ENCODE results near the gene ETV6. TPM values are rescaled to one million over a fixed set of nuclear protein-coding genes. Genes with fewer than 3 reads are reported as not detected.

The ETV6 gene
- polyA plus RNA-seq, 1 donor (not counting 4 experiments of a cell fraction or from before 2014, with no cell fraction given) = 5.3 TPM

DNA sequence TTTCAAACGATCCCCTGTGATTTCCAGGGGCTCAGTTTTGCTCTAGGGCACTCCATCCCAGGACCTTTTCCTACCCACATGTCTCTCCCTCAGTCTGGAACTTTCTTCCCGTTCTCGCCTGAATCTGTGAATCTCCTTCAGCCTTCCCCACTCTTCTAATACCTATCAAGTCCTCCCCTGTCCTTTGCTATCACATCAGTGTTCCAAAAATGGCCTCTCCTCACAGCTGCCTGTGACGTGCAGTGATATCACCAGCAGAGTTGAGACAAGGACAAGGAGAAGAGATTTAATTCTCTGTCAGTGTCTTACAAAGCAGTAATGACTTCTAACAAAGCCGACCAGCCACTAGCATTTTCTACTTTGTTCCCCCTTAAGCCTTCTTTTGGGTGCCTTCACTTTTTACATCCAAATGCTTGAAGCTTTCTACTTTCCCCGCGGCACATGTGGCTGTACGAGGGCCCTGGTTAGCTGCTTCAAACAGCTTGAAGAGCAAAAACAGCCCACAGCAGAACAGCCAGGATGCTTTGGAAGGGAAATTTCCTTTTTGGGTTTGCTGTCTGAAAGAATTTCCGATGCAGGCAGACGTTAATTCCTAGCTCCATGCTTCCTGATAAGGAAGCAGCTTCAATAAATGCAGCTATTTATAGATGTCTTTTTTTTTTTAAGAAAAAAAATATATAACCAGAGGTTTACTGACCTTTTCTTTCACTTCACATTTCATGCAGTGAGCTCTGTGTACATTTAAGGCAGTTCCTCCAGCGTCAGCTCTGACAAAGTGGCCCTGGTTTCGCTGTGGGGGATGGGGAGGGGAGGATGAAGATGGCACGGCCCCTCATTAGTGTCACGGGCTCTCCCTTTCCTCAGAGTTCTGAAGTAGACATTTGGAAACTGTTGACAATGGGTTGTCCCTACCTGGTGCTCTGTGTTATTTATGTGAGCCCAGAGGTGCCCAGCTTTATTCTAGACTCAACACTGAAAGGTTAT is 109.3 kb downstream of the ETV6 start:
- DNase-seq (ENCODE audit: low read depth, low spot score) (no peak), FAIRE-seq (no peak)
- no peak overlapping the region for H3K4me2 ChIP-seq (ENCODE audit: control insufficient read depth, extremely low read depth, insufficient read depth, low read depth, low read length)
- no peaks in the 10 kb centered on the region for H3K79me2 ChIP-seq (ENCODE audit: control insufficient read depth, insufficient read depth, low read length)
- H3K36me3 ChIP-seq (ENCODE audit: control insufficient read depth in 2 of 2, extremely low read depth in 1 of 2, insufficient read depth in 2 of 2, low read length in 2 of 2) = peaks cover 0 to 1% of the 10 kb centered on the region in 2 experiments
- no peak for TF ChIP-seq EZH2 (IDR thresholded peaks at IDR 0.05; ENCODE audit: low read length)
- TF ChIP-seq, protein P1, sequence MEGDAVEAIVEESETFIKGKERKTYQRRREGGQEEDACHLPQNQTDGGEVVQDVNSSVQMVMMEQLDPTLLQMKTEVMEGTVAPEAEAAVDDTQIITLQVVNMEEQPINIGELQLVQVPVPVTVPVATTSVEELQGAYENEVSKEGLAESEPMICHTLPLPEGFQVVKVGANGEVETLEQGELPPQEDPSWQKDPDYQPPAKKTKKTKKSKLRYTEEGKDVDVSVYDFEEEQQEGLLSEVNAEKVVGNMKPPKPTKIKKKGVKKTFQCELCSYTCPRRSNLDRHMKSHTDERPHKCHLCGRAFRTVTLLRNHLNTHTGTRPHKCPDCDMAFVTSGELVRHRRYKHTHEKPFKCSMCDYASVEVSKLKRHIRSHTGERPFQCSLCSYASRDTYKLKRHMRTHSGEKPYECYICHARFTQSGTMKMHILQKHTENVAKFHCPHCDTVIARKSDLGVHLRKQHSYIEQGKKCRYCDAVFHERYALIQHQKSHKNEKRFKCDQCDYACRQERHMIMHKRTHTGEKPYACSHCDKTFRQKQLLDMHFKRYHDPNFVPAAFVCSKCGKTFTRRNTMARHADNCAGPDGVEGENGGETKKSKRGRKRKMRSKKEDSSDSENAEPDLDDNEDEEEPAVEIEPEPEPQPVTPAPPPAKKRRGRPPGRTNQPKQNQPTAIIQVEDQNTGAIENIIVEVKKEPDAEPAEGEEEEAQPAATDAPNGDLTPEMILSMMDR (optimal IDR thresholded peaks at IDR 0.05 in 1 of 3, IDR thresholded peaks at IDR 0.05 in 1 of 3, conservative IDR thresholded peaks at IDR 0.05 in 1 of 3; ENCODE audit: extremely low read depth in 1 of 3, insufficient read depth in 2 of 3, low read length in 3 of 3) = no peak
- no peaks in the 10 kb centered on the region for H3K9me3 ChIP-seq (ENCODE audit: control insufficient read depth, low read depth, low read length)
- H3K4me3 ChIP-seq (ENCODE audit: control insufficient read depth in 2 of 3, extremely low read depth in 1 of 3, insufficient read depth in 2 of 3, low read depth in 1 of 3, low read length in 3 of 3) = no peak overlapping the region
- H2AFZ ChIP-seq (ENCODE audit: control insufficient read depth, low read length) = no peak overlapping the region
- H3K4me1 ChIP-seq (ENCODE audit: control insufficient read depth, extremely low read depth, insufficient read depth, low read length) = no peaks in the 10 kb centered on the region
- no peaks in the 10 kb centered on the region for H4K20me1 ChIP-seq (ENCODE audit: control insufficient read depth, extremely low read depth, insufficient read depth, low read length)
- dilution Hi-C loops (cut with MboI; ENCODE audit: extremely low pct_ligation_motif_present, low sequenced_read_pairs) = no loop called here
- H3K9ac ChIP-seq (ENCODE audit: control insufficient read depth, extremely low read depth, insufficient read depth, low read length) = no peak overlapping the region
- no peaks in the 10 kb centered on the region for H3K9me1 ChIP-seq (ENCODE audit: control insufficient read depth, extremely low read depth, insufficient read depth, low read length)
- no peaks in the 10 kb centered on the region for H3K27me3 ChIP-seq (ENCODE audit: control insufficient read depth, extremely low read depth, insufficient read depth, low read length)
- no peak overlapping the region for H3K27ac ChIP-seq (ENCODE audit: control insufficient read depth, insufficient read depth, low read length)

DNA sequence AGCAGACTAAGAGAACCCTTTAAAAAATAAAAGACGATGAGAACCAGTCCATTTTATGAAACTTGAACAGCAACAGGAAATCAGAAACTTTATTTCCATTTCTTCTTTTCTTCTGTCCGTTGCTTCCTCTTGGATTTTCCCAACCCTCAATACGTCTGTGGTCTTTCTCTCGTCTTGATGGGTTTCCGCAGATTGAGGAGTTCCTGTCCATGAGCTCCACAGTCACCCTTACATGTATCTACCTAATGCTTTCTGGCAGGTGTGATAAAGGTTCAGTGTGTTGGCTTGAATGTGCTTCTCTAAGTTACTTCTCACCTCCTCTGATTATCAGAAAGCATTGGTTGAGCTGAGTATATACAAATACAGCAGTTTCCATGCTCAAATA is 110.0 kb downstream of the ETV6 start:
- no peaks in the 10 kb centered on the region for H3K4me1 ChIP-seq (ENCODE audit: control insufficient read depth, extremely low read depth, insufficient read depth, low read length)
- TF ChIP-seq, protein P1 (optimal IDR thresholded peaks at IDR 0.05 in 1 of 3, IDR thresholded peaks at IDR 0.05 in 1 of 3, conservative IDR thresholded peaks at IDR 0.05 in 1 of 3; ENCODE audit: extremely low read depth in 1 of 3, insufficient read depth in 2 of 3, low read length in 3 of 3) = no peak
- TF ChIP-seq EZH2 (IDR thresholded peaks at IDR 0.05; ENCODE audit: low read length) = no peak
- H3K36me3 ChIP-seq (ENCODE audit: control insufficient read depth in 2 of 2, extremely low read depth in 1 of 2, insufficient read depth in 2 of 2, low read length in 2 of 2) = peaks cover 0 to 1% of the 10 kb centered on the region in 2 experiments
- no peaks in the 10 kb centered on the region for H3K9me3 ChIP-seq (ENCODE audit: control insufficient read depth, low read depth, low read length)
- no peaks in the 10 kb centered on the region for H4K20me1 ChIP-seq (ENCODE audit: control insufficient read depth, extremely low read depth, insufficient read depth, low read length)
- no peak overlapping the region for H3K9ac ChIP-seq (ENCODE audit: control insufficient read depth, extremely low read depth, insufficient read depth, low read length)
- no peaks in the 10 kb centered on the region for H3K79me2 ChIP-seq (ENCODE audit: control insufficient read depth, insufficient read depth, low read length)
- H3K4me3 ChIP-seq (ENCODE audit: control insufficient read depth in 2 of 3, extremely low read depth in 1 of 3, insufficient read depth in 2 of 3, low read depth in 1 of 3, low read length in 3 of 3) = no peak overlapping the region
- no peak overlapping the region for H3K4me2 ChIP-seq (ENCODE audit: control insufficient read depth, extremely low read depth, insufficient read depth, low read depth, low read length)
- FAIRE-seq (no peak), DNase-seq (ENCODE audit: low read depth, low spot score) (no peak)
- no peaks in the 10 kb centered on the region for H3K9me1 ChIP-seq (ENCODE audit: control insufficient read depth, extremely low read depth, insufficient read depth, low read length)
- dilution Hi-C loops (cut with MboI; ENCODE audit: extremely low pct_ligation_motif_present, low sequenced_read_pairs) = no loop called here
- H3K27ac ChIP-seq (ENCODE audit: control insufficient read depth, insufficient read depth, low read length) = no peak overlapping the region
- no peak overlapping the region for H2AFZ ChIP-seq (ENCODE audit: control insufficient read depth, low read length)
- no peaks in the 10 kb centered on the region for H3K27me3 ChIP-seq (ENCODE audit: control insufficient read depth, extremely low read depth, insufficient read depth, low read length)
